ENCODE measurements around the gene ENTR1.
"Not testable (repeated sequence)": the region's sequence is repeated elsewhere in the genome, so short reads cannot be mapped to it uniquely, and the experiment has no call there.

The ENTR1 gene

GRCh38 chr9:136416914-136417313 is 6.5 kb upstream of the ENTR1 start:
- no peak for DNase-seq

- DNase-seq = no peak
Measured at GRCh38 chr9:136416427-136416826, 6.0 kb upstream of the ENTR1 start.

GRCh38 chr9:136412962-136413361 is 2.5 kb upstream of the ENTR1 start:
- DNase-seq = no peak

- no peak for DNase-seq
Measured at GRCh38 chr9:136411378-136411777, 964 bp upstream of the ENTR1 start.

- DNase-seq = peak; percentile 27
Measured at GRCh38 chr9:136409557-136410455, 608 bp downstream of the ENTR1 start.

- DNase-seq = no peak
Measured at GRCh38 chr9:136407911-136408310, 2.5 kb downstream of the ENTR1 start.

GRCh38 chr9:136407061-136407460 is 3.4 kb downstream of the ENTR1 start:
- not testable (repeated sequence) for DNase-seq

GRCh38 chr9:136405904-136406303 is 4.5 kb downstream of the ENTR1 start:
- not testable (repeated sequence) for DNase-seq

GRCh38 chr9:136405481-136405880 is 4.9 kb downstream of the ENTR1 start:
- no peak for DNase-seq

- no peak for DNase-seq
Measured at GRCh38 chr9:136404801-136405136, 5.6 kb downstream of the ENTR1 start.

GRCh38 chr9:136403915-136404800 is 6.3 kb downstream of the ENTR1 start:
- DNase-seq = peak; percentile 66

GRCh38 chr9:136403538-136403914 is 6.9 kb downstream of the ENTR1 start:
- peak; percentile 90 for DNase-seq

GRCh38 chr9:136402067-136402466 is 8.3 kb downstream of the ENTR1 start:
- no peak for DNase-seq

GRCh38 chr9:136401173-136401922 is 9.1 kb downstream of the ENTR1 start:
- DNase-seq = no peak

GRCh38 chr9:136400038-136400834 is 10.2 kb downstream of the ENTR1 start, which contains the start of gene SNAPC4:
SNAPC4 (minus strand) TSS chr9:136400170; CDS start chr9:136398428, 1,742 bp downstream.
- DNase-seq = peak; percentile 89

- peak; percentile 53 for DNase-seq
Measured at GRCh38 chr9:136399176-136400037, 11.0 kb downstream of the ENTR1 start.

- DNase-seq = no peak
Measured at GRCh38 chr9:136398286-136398685, 12.1 kb downstream of the ENTR1 start.

- no peak for DNase-seq
Measured at GRCh38 chr9:136397643-136398042, 12.8 kb downstream of the ENTR1 start.

- DNase-seq = no peak
Measured at GRCh38 chr9:136396219-136396515, 14.2 kb downstream of the ENTR1 start.

GRCh38 chr9:136395345-136396218 is 14.8 kb downstream of the ENTR1 start:
- no peak for DNase-seq
